Astrocyte (in vitro differentiated cells and primary cell): ENCODE measurements around the gene KLHDC10. TPM values are rescaled to one million over a fixed set of nuclear protein-coding genes. Genes with fewer than 3 reads are reported as not detected.

Experiments used
- DNase-seq: peaks from one replicate; pipeline ENCODE4 v3.0.0-alpha.2; 2010; ENCODE audit warnings: low read depth
- FAIRE-seq: peaks from 2 replicates; lab custom pipeline; 2011; peaks lifted over from hg19 to GRCh38; lab: Jason Lieb, UNC
- H2AFZ ChIP-seq: 2 replicates; pipeline ENCODE4 v1.6.0; 2012; ENCODE audit warnings: low read depth, low read length, inconsistent platforms
- H3K27ac ChIP-seq: 2 replicates; pipeline ENCODE4 v1.5.1; 2011; ENCODE audit warnings: low read depth, low read length, inconsistent platforms
- H3K27me3 ChIP-seq: 2 replicates; pipeline ENCODE4 v1.6.0; 2011; ENCODE audit warnings: low read length, inconsistent platforms; ENCODE audit not compliant: insufficient read depth
- H3K36me3 ChIP-seq: 2 replicates; pipeline ENCODE4 v1.5.1; 2011; ENCODE audit warnings: low read length, inconsistent platforms; ENCODE audit not compliant: insufficient read depth
- H3K4me1 ChIP-seq: 2 replicates; pipeline ENCODE4 v1.5.1; 2011; ENCODE audit warnings: low read length, inconsistent platforms; ENCODE audit not compliant: insufficient read depth
- H3K4me2 ChIP-seq: 2 replicates; pipeline ENCODE4 v1.6.0; 2012; ENCODE audit warnings: low read length, inconsistent platforms
- H3K4me3 ChIP-seq: 2 replicates; pipeline ENCODE4 v1.5.1; 2011; ENCODE audit warnings: low read depth, mild to moderate bottlenecking, low read length, inconsistent platforms; ENCODE audit not compliant: insufficient read depth
- H3K79me2 ChIP-seq: 2 replicates; pipeline ENCODE4 v1.6.0; 2012; ENCODE audit warnings: mild to moderate bottlenecking, low read length, inconsistent platforms; ENCODE audit not compliant: insufficient read depth
- H3K9ac ChIP-seq: 2 replicates; pipeline ENCODE4 v1.6.0; 2012; ENCODE audit warnings: mild to moderate bottlenecking, low read length, inconsistent platforms
- H3K9me3 ChIP-seq: 2 replicates; pipeline ENCODE4 v1.5.1; 2012; ENCODE audit warnings: low read depth, mild to moderate bottlenecking, low read length, inconsistent platforms; ENCODE audit not compliant: insufficient read depth
- H4K20me1 ChIP-seq: 2 replicates; pipeline ENCODE4 v1.6.0; 2012; ENCODE audit warnings: low read length, inconsistent platforms; ENCODE audit not compliant: insufficient read depth
- H3K27ac Mint-ChIP-seq: one replicate; pipeline ENCODE4 v1.8.0; 2021; ENCODE audit warnings: mild to moderate bottlenecking, mixed read lengths; ENCODE audit not compliant: unreplicated experiment
- H3K27me3 Mint-ChIP-seq: one replicate; pipeline ENCODE4 v1.8.0; 2021; ENCODE audit warnings: low read depth, mixed read lengths; ENCODE audit not compliant: unreplicated experiment
- H3K36me3 Mint-ChIP-seq: one replicate; pipeline ENCODE4 v1.8.0; 2021; ENCODE audit warnings: low read depth, mixed read lengths; ENCODE audit not compliant: unreplicated experiment
- H3K4me1 Mint-ChIP-seq: one replicate; pipeline ENCODE4 v1.8.0; 2021; ENCODE audit warnings: low read depth, mixed read lengths; ENCODE audit not compliant: unreplicated experiment
- H3K4me3 Mint-ChIP-seq: one replicate; pipeline ENCODE4 v1.8.0; 2021; ENCODE audit warnings: mild to moderate bottlenecking, moderate library complexity, mixed read lengths; ENCODE audit not compliant: unreplicated experiment
- H3K9me3 Mint-ChIP-seq: one replicate; pipeline ENCODE4 v1.8.0; 2021; ENCODE audit warnings: mild to moderate bottlenecking, mixed read lengths; ENCODE audit not compliant: unreplicated experiment
- EZH2 ChIP-seq: IDR thresholded peaks from 2 replicates; pipeline ENCODE4 v1.6.1; 2012; ENCODE audit warnings: mild to moderate bottlenecking, low read length, inconsistent platforms; ENCODE audit not compliant: insufficient read depth
- total RNA-seq: library from RNA; stranded (reverse); gene quantifications from 2 replicates; pipeline ENCODE4 v1.2.1, GENCODE V29; 2021
- TF ChIP-seq, protein P1 (sequence below): IDR thresholded peaks from 2 replicates; pipeline ENCODE4 v1.5.1; 2011; ENCODE audit warnings: low read depth, mild to moderate bottlenecking, inconsistent platforms, low read length, moderate library complexity; ENCODE audit not compliant: insufficient read depth

The KLHDC10 gene
- total RNA-seq, 1 donor from 2014 or later, result 33.2 TPM

DNA sequence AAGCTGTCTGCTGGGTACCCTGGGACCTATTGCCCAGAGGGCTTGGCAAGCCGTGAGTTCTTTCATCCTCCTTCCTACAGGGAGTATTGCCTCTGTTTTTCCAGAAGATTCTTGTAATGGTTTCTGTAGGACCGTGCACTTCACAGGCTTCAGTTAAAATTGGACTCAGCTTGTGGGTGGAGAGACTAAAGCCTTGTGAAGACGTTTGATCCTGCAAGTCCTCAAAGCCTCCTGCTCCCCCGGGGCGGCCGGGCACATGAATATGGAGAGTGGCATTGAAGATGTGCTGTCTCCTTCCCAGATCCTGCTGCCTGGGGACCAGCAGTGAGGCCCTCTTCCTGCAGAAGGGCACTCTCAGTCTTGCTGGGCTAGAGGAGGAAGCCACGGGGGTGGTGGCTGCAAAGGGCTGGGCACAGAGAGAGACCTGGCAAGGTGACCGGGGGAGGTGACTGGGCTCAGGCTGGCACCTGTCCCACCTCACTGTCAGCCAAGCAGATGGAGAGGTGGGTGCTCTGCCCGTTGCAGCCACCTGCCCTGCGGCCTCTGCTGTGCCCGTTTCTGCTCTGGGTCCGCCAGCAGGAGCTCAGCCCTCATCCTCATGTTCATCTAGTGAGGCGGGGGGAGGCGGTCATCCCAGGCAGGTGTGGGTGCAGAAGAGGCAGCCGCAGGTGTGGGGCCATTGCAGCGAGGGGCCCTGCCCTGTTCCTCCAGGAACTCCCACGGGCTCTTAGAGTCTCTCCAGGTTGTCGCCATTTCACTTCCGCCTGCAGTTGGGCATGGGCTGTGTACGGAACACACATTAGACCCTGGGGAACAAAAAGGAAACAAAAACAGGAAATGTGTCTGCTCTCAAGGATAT is 79.2 kb downstream of the KLHDC10 start:
- H4K20me1 ChIP-seq, result no peaks in the 10 kb centered on the region
- H3K4me2 ChIP-seq, result no peak overlapping the region
- Mint-ChIP-seq H3K4me3 (no peak overlapping the region), H3K27ac (no peak overlapping the region), H3K4me1 (peaks cover 12% of the 10 kb centered on the region), H3K36me3 (peaks cover 4% of the 10 kb centered on the region), H3K27me3 (no peaks in the 10 kb centered on the region), H3K9me3 (no peaks in the 10 kb centered on the region)
- no peak overlapping the region for H2AFZ ChIP-seq
- DNase-seq (no peak), FAIRE-seq (no peak)
- H3K79me2 ChIP-seq, result no peaks in the 10 kb centered on the region
- peaks cover 17% of the 10 kb centered on the region for H3K4me1 ChIP-seq
- no peaks in the 10 kb centered on the region for H3K9me3 ChIP-seq
- no peak for TF ChIP-seq EZH2
- TF ChIP-seq, protein P1, sequence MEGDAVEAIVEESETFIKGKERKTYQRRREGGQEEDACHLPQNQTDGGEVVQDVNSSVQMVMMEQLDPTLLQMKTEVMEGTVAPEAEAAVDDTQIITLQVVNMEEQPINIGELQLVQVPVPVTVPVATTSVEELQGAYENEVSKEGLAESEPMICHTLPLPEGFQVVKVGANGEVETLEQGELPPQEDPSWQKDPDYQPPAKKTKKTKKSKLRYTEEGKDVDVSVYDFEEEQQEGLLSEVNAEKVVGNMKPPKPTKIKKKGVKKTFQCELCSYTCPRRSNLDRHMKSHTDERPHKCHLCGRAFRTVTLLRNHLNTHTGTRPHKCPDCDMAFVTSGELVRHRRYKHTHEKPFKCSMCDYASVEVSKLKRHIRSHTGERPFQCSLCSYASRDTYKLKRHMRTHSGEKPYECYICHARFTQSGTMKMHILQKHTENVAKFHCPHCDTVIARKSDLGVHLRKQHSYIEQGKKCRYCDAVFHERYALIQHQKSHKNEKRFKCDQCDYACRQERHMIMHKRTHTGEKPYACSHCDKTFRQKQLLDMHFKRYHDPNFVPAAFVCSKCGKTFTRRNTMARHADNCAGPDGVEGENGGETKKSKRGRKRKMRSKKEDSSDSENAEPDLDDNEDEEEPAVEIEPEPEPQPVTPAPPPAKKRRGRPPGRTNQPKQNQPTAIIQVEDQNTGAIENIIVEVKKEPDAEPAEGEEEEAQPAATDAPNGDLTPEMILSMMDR, result no peak
- H3K36me3 ChIP-seq, result no peaks in the 10 kb centered on the region
- no peak overlapping the region for H3K27ac ChIP-seq
- H3K4me3 ChIP-seq, result no peak overlapping the region
- no peaks in the 10 kb centered on the region for H3K27me3 ChIP-seq
- H3K9ac ChIP-seq, result no peak overlapping the region

DNA sequence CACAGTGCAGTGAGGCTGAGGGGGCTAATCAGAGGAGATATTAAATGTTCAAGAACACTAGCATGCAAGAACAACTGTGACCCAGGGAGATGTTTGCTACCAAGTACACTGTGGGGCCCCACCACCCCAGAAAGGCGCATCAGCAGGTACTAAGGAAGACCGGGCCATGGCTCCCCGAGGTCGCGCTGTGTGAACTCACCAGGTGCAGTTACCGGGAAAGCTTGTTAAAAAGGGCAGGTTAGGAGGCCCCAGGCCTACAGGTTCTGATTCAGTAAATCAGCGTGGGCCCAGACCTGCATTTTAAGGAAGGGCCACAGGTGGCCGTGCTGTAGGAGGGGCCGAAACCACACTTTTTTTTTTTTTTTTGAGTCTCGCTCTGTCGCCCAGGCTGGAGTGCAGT is 80.3 kb downstream of the KLHDC10 start:
- H3K4me3 Mint-ChIP-seq, result no peak overlapping the region
- no peak for FAIRE-seq

More for the DNA sequence above, 80.3 kb downstream of the KLHDC10 start:
- Histone ChIP-seq H3K36me3 (no peaks in the 10 kb centered on the region), H3K4me2 (no peak overlapping the region), H4K20me1 (no peaks in the 10 kb centered on the region), H3K9ac (no peak overlapping the region), H3K79me2 (no peaks in the 10 kb centered on the region), H3K4me3 (no peak overlapping the region), H3K27ac (no peak overlapping the region), H3K27me3 (no peaks in the 10 kb centered on the region), H2AFZ (no peak overlapping the region), H3K4me1 (peaks cover 13% of the 10 kb centered on the region), H3K9me3 (no peaks in the 10 kb centered on the region)
- no peaks in the 10 kb centered on the region for H3K27me3 Mint-ChIP-seq
- H3K9me3 Mint-ChIP-seq, result no peaks in the 10 kb centered on the region
- no peak overlapping the region for H3K27ac Mint-ChIP-seq
- DNase-seq, result no peak
- H3K36me3 Mint-ChIP-seq, result peaks cover 3% of the 10 kb centered on the region
- H3K4me1 Mint-ChIP-seq, result peaks cover 5% of the 10 kb centered on the region
- TF ChIP-seq, protein P1, result no peak
- no peak for TF ChIP-seq EZH2
